WI38 (cell line): Measurements from ENCODE around the gene CFAP221.
A peak's percentile ranks its signal among the peaks of the same experiment; 100 is the strongest.

Experiments
- H3K4me3 ChIP-seq: 2 replicates; pipeline ENCODE4 v1.5.1; 2011; ENCODE audit warnings: low read depth, mild to moderate bottlenecking, control low read depth, low read length
- TF ChIP-seq, protein P1 (sequence below): IDR thresholded peaks from 2 replicates; pipeline ENCODE4 v1.5.1; 2012; ENCODE audit warnings: low read depth, mild to moderate bottlenecking, control low read depth, low read length

CFAP221 gene

GRCh38 chr2:119657466-119658145 is 113.4 kb downstream of the CFAP221 start:
- H3K4me3 ChIP-seq: no peak overlapping the region
- TF ChIP-seq, protein P1, sequence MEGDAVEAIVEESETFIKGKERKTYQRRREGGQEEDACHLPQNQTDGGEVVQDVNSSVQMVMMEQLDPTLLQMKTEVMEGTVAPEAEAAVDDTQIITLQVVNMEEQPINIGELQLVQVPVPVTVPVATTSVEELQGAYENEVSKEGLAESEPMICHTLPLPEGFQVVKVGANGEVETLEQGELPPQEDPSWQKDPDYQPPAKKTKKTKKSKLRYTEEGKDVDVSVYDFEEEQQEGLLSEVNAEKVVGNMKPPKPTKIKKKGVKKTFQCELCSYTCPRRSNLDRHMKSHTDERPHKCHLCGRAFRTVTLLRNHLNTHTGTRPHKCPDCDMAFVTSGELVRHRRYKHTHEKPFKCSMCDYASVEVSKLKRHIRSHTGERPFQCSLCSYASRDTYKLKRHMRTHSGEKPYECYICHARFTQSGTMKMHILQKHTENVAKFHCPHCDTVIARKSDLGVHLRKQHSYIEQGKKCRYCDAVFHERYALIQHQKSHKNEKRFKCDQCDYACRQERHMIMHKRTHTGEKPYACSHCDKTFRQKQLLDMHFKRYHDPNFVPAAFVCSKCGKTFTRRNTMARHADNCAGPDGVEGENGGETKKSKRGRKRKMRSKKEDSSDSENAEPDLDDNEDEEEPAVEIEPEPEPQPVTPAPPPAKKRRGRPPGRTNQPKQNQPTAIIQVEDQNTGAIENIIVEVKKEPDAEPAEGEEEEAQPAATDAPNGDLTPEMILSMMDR: no peak

- TF ChIP-seq, protein P1: peak; percentile 94
- no peak overlapping the region for H3K4me3 ChIP-seq
These were observed 115.5 kb downstream of the CFAP221 start for GRCh38 chr2:119659601-119660342.

GRCh38 chr2:119660343-119660658 is 116.1 kb downstream of the CFAP221 start:
- TF ChIP-seq, protein P1: no peak
- no peak overlapping the region for H3K4me3 ChIP-seq

DNA sequence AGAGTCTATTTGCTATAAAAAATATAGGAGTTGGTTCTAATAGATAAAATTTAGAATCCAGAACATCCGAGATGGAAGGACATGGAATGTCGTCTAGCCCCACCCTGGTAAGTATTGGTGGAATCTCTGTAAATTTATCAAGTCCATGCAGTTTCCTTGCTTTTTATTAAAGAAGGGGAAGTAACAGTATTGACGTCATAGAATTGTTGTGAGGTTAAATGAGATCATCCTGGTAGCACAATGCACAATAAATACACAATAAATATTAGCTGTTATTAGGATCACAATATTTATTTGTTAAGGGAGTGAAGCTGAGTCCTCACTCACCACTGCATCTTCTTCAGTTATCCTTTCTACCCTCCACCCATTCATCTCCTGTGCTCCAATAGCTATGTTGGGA is 118.0 kb downstream of the CFAP221 start:
- TF ChIP-seq, protein P1: no peak
- H3K4me3 ChIP-seq: no peak overlapping the region

DNA sequence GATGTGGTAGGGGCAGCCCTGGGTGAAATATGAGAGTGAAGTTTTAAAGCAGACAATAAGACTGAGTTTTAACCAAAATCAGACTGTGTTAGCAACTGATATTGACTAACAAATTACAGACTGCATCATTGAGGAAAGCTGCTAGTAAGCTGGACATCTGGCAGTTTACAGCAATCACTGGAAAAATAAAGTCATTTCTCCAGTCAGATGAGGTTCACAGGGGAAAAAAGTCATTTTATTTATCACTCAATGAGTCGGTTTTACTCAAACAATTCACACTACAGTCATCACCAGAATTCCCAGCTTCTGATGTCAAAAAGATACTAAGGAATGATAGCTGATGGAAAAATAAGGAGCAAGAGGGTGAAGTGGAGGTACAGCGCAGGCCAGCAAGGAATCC is 124.3 kb downstream of the CFAP221 start:
- TF ChIP-seq, protein P1: no peak
- no peak overlapping the region for H3K4me3 ChIP-seq

DNA sequence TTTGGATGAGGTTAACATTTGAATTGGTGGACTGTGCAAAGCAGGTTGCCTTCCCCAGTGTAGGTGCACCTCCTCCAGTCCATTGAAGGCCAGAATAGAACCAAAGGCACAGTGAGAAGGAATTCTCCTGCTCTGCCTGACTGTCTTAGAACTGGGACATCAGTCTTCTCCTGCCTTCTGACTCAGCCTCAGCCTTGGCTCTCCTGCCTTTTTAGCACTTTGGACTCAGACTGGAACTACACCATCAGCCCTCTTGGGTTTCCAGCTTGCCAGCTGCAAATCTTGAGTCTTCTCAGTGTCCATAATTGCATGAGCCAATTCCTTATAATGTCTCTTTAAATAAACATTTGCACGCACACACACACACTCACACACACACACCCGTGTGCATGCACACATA is 126.8 kb downstream of the CFAP221 start:
- H3K4me3 ChIP-seq: no peak overlapping the region
- TF ChIP-seq, protein P1: no peak

- no peak overlapping the region for H3K4me3 ChIP-seq
- TF ChIP-seq, protein P1: no peak
These were observed 127.5 kb downstream of the CFAP221 start for GRCh38 chr2:119671752-119672151.
